NCI-H526 (cell line): ENCODE data around the gene BZW2.
A peak's percentile ranks its signal among the peaks of the same experiment; 100 is the strongest.
"Not testable (repeated sequence)": the region's sequence is repeated elsewhere in the genome, so short reads cannot be mapped to it uniquely, and the experiment has no call there.

Experiments used
- DNase-seq, 2 experiments: peaks; one replicate each; lab custom pipeline; 2025; lab: John Stamatoyannopoulos, UW

Gene BZW2

DNA sequence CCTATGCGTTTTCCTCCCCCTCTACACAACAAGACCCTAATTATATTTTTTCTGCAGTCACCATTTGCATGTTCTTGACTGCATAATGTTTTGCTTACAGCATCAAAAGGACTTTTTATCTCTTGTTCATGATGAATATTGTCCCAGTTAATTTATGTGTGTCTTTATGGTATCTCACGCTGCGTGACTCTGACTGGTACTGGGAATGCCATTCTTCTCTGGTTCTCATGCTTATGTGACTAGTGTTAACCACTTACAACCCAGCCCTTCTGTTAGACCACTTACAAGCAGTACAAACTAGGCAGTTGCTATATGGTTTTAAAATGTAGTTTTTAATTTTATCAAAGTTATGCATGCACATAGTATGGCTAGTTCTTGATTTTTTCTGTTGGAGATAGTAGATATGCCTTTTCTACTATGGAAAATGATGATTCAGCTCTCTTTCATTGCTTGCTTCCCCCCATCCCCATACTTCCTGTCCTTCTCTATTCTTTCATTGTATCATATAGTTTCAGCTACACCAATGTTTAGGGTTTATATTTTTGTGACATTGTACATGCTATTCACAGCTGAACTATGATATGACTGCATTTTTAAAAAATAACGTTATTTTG lies 24.9 kb downstream of the BZW2 start:
- DNase-seq: no peak

DNA sequence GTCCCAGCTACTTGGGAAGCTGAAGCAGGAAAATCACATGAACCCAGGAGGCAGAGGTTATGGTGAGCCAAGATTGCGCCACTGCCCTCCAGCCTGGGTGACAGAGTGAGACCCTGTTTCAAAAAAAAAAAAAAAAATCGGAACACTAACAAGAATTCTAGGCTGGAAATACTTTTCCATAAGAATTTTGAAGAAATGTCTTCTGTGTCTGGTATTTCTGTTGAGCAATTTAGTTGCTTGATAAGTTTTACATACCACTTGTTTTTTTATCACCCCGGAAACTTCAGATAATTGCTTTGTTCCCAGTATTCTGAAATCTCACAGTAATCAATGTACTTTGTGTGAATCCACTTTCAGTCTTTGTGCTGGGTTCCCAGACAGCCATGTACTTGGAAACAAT lies 25.8 kb downstream of the BZW2 start:
- DNase-seq: no peak

DNA sequence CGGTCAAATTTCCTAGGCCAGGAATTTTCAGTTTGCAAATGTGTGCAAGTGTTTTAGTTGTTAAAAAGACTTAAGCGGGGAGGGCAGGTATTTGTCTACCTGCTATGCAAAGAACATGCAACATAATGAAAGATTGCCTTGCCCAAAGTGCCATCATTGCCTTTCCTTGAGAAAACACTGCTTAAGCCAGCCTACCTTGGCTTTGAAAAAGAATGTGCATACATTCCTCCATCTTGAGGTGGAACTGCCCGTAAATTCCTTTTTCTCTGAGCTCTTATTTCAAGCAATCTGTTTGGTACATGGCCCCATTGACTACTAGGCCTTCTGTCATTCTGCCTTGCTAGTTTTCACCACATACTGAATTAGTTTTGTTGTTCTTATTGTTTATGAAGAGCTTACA lies 29.3 kb downstream of the BZW2 start:
- DNase-seq: no peak

DNA sequence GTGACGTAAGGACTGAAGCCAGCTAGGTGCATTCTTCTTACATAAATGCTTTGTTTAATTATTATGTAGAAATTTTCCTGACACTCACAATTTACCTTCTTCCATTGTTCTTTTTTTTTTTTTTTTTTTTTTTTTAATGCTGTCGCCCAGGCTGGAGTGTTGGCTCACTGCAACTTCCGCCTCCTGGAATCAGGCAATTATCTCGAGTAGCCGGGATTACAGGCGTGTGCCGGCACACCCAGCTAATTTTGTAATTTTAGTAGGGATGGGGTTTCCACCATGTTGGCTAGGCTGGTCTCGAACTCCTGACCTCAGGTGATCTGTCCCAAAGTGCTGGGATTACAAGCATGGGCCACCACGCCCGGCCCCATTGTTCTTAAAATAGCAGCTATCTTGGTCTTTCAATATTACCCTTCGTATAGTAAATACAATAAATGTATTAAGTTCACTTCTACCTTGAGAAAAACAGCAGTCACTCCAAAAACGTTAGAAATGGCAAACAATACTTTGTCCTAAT lies 32.1 kb downstream of the BZW2 start:
- no peak for DNase-seq

GRCh38 chr7:16678645-16679566 lies 32.9 kb downstream of the BZW2 start:
- DNase-seq: not testable (repeated sequence)

DNA sequence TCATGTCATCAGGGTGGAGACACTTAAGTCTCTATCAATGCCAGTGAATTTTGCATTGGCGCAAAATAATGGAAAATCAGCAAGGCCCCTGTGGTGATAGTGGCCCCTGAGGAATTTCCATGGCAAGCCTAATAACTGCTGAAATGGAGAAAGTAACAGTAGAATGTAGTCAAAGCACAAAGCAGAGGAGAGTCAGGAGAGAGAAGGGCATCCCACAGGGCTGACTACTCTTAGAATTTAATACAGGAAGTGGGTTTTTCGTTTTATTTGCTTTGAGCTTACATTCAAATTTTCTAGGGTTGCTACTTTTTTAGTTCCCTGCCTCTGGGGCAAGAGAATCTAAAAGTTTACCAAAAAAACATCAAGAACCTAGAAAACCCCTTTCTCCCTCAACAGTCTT lies 39.0 kb downstream of the BZW2 start:
- no peak for DNase-seq

- peak; percentile 18 to 32 for DNase-seq
These were observed 39.6 kb downstream of the BZW2 start for GRCh38 chr7:16685535-16685934.

DNA sequence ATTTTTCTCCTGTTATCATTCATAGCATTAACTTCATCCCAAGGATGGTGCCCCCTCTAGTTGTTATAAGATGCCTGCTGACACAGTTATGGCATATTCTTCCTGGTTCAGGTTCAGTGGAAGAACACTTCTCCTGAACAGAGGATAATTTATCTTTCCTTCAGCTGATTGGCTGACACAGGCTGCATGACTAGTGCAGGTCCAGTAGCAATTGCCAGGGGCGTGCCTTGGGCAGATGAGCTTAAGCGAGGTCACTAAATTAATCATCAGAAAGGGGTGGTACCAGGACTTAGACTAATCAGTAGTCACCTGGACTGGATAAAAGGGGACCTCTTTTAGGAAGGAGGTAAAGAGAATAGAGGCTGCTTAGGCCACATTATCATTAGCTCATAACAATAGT lies 42.3 kb downstream of the BZW2 start:
- no peak for DNase-seq

DNA sequence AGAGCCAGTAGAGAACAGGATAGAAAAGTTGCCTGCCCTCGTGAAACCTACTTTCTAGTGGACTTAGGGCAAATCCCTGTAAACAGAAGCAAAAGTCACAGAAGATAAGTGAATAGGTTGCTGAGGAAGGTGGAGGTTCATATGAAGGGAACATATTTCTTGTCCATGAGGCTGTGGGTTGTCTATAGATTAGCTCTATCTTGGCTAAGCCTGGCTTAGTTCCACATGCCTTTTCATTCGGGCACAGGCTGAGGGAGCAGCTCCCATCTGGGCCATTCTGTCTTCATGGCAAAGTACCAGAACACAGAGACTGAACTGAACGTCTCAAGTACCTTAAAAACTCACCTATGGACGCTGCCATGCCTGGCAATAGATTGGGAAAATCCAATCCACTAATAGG lies 45.3 kb downstream of the BZW2 start:
- DNase-seq: no peak

DNA sequence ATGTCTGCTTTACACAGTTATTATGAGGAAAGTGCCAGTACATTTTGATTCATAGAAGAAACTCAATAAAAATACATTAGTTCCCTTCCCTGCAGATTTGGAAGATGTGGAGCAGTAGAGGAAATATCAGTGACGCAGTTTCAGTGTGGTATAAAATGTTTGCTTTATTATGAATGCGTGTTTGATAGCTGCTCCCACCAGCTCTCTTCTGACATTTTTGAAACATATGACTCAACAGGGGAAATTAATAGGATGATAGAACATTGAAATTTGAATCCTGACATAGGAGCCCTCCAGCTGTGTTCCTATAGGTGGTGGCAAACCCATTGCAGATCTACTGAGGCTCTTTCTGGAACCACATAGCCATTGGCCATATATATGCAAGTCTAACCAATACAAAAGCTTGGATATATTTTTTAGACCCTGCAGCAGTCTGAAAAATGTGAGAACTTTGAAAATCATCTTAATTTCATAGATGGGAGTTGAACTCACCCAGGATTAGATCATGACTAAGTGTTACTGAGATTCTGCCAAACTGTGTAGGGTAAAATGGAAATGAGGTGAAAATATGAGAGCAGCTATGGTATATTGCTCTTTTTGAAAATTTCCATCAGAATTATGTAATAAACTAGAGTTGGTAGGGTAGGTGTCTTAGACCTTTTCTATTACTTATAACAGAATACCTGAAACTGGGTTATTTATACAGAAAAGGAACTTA lies 47.8 kb downstream of the BZW2 start:
- no peak for DNase-seq

- no peak for DNase-seq
These were observed 48.8 kb downstream of the BZW2 start for GRCh38 chr7:16694806-16695205.

DNA sequence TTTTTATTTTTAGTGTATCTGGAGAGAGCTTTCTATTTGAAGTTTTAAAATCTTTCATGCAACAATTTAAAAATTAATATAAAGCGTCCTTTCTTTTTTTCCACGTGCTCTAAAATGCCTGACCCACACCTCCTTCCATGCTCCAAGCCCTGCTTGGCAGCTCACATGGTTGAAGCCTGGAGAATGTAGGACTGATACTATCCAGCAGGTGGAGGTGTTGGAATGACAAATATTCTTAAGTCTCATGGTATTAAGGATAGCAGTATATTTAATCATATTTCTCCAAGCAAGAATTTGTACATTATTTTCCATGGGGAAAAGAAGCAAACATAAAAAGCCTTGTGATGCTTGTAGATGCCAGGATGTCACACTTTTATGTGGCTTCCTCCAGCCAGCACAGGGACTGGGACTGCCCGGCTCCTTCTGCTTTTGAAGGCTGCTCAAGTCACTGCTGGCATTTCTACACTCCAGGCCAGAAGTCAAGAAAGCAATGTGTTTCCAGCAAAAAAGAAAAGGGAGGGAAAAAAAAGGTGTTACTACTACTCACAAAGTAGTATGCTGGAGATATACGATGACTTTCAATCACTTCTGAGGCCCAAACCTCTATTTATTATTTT lies 49.7 kb downstream of the BZW2 start:
- peak; percentile 19 to 53 for DNase-seq

DNA sequence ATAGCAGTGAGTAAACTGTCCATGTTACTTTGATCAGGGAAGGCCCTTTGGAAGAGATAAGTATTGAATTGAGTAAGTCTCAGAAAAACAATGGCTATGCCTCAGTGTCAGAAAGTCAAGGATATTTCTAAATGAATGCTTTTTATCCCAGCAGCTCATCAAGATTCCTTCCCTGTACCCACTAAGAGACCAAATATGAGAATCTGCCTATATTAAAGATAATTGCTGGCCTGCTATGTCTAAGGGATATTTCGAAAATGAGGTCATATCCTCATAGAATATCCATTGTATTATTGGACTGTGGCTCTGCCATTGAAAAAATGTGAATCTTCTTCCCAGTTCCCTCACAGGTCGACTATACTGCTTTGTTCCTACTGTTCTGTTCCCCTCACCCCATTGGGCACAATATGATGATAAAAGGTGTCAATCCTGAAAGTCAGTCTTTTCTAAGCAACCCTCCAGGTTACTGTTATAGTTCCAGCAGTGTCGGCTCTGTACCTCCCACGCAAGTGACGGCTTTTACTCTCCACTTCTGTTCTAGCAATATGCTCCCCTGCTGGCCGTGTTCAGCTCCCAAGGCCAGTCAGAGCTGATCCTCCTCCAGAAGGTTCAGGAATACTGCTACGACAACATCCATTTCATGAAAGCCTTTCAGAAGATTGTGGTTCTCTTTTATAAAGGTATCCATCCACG lies 51.7 kb downstream of the BZW2 start:
- no peak for DNase-seq

GRCh38 chr7:16698200-16698905 lies 52.4 kb downstream of the BZW2 start:
- DNase-seq: no peak

- no peak for DNase-seq
These were observed 56.5 kb downstream of the BZW2 start for GRCh38 chr7:16702441-16702840.

- no peak for DNase-seq
These were observed 62.5 kb downstream of the BZW2 start for GRCh38 chr7:16708511-16708910.

GRCh38 chr7:16708980-16709379 lies 63.0 kb downstream of the BZW2 start:
- DNase-seq: no peak

- DNase-seq: no peak
These were observed 64.7 kb downstream of the BZW2 start for GRCh38 chr7:16710651-16711050.

DNA sequence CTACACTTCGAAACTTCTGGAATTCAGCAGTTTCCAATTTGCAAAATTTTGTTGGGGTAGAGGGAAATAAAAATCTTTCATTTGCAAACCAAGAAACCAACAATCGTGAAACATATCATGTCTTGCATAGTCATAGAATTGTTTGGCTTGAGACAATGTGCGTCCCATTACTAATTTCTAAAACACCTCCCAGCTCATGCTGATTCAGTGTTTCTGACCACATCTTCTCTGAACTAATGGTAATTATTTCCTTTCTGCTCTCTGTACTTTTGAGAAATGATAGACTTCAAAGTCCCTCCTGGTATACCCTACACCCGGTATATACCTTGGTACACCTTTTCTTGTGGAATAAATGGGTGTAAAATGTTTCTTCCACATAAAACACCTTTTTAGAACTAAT lies 65.7 kb downstream of the BZW2 start:
- DNase-seq: no peak

GRCh38 chr7:16712916-16713315 lies 66.9 kb downstream of the BZW2 start:
- DNase-seq: no peak

DNA sequence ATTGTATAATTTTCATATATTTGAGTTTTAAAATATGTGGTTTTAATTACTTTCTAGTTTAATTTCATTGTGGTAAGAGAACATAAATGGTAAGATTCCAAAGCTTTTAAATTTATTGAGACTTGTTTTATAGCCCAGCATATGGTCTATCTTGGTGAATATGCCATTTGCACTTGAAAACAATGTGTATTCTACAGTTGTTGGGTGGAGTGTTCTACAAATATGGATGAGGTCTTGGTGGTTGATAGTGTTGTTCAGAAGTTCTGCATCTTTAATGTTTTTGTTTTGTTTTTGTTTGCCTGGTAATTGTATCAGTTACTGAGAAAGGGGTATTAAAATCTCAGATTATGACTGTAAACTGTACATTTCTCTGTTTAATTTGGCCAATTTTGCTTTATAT lies 69.9 kb downstream of the BZW2 start:
- no peak for DNase-seq
